K562 (cell line): ENCODE results near the gene KCNK18. TPM values are rescaled to one million over a fixed set of nuclear protein-coding genes. Genes with fewer than 3 reads are reported as not detected.

ENCODE experiments used
- ATAC-seq: fragments of 200-7000 bp; cut with Tn5 transposase; 3 replicates; pipeline ENCODE4 v1.9.1; 2020; ENCODE audit warnings: moderate library complexity
- BruUV-seq: library from RNA; stranded (reverse); fragments of 400-500 nt; replicated peaks from 2 replicates; lab custom pipeline; 2021; lab: Mats Ljungman, UMichigan
- CTCF ChIA-PET: fragments of 300-600 bp; formaldehyde crosslinking; extraction: SDS; loops from one replicate; lab custom pipeline; 2021; ENCODE audit warnings: low intra/inter-chr PET ratio; lab: Yijun Ruan, JAX
- POLR2A ChIA-PET: fragments of 300-600, 350-650 bp; sonication (Branson Sonifier 250); formaldehyde crosslinking; extraction: SDS; loops from one replicate; lab custom pipeline; 2021; ENCODE audit warnings: antibody characterized with exemption, inconsistent platforms; lab: Yijun Ruan, JAX
- DNase-seq, 4 experiments: peaks; one replicate each; pipeline versions ENCODE4 v3.0.0 to v3.0.0-alpha.2; 2011 to 2018; ENCODE audit warnings: low spot score in 3 of 4, mixed read lengths in 3 of 4; ENCODE audit errors: extremely low read depth in 1 of 4
- FAIRE-seq: peaks from 2 replicates; lab custom pipeline; 2011; peaks lifted over from hg19 to GRCh38; lab: Jason Lieb, UNC
- H2AFZ ChIP-seq: 2 replicates; pipeline ENCODE4 v1.6.0; 2011; ENCODE audit warnings: low read depth, low read length, control low read depth, inconsistent platforms
- H3K27ac ChIP-seq: fragments of 200-600 bp; 3 replicates; pipeline ENCODE4 v1.8.0; 2011; ENCODE audit warnings: low read depth, mild to moderate bottlenecking, control low read depth, inconsistent platforms, low read length, moderate library complexity, mixed read lengths; ENCODE audit errors: extremely low read depth
- H3K27me3 ChIP-seq, 2 experiments: fragments of 300-600 bp in 1 of 2; 2 replicates in 1 of 2; 3 replicates in 1 of 2; pipeline versions ENCODE4 v1.6.0 to v1.8.0; 2011; ENCODE audit warnings: inconsistent platforms in 2 of 2, low read length in 2 of 2, mild to moderate bottlenecking in 1 of 2, mixed read lengths in 1 of 2, moderate library complexity in 1 of 2; ENCODE audit not compliant: control insufficient read depth in 2 of 2, insufficient read depth in 2 of 2
- H3K36me3 ChIP-seq: fragments of 300-600 bp; 3 replicates; pipeline ENCODE4 v1.8.0; 2011; ENCODE audit warnings: mild to moderate bottlenecking, low read length, inconsistent platforms; ENCODE audit not compliant: control insufficient read depth, insufficient read depth
- H3K4me1 ChIP-seq, 2 experiments: fragments of 200-600 bp in 1 of 2; replicated peaks in 1 of 2; 2 replicates in 1 of 2; 3 replicates in 1 of 2; pipeline versions ENCODE4 v1.5.1 to v1.8.0; 2011; ENCODE audit warnings: inconsistent platforms in 2 of 2, low read length in 2 of 2, mild to moderate bottlenecking in 1 of 2, mixed read lengths in 1 of 2, moderate library complexity in 1 of 2; ENCODE audit not compliant: control insufficient read depth in 2 of 2, insufficient read depth in 2 of 2
- H3K4me2 ChIP-seq: 2 replicates; pipeline ENCODE4 v1.6.1; 2011; ENCODE audit warnings: low read length, control low read depth, inconsistent platforms, mixed read lengths; ENCODE audit not compliant: insufficient read depth
- H3K4me3 ChIP-seq: fragments of 200-600 bp; sonication (generic), shearing (Covaris generic); 2 replicates; pipeline ENCODE4 v1.5.1; 2016; ENCODE audit warnings: control low read depth, inconsistent platforms
- H3K79me2 ChIP-seq: fragments of 200-600 bp; 3 replicates; pipeline ENCODE4 v1.8.0; 2011; ENCODE audit warnings: low read length, inconsistent platforms; ENCODE audit not compliant: control insufficient read depth, insufficient read depth
- H3K9ac ChIP-seq, 2 experiments: 2 replicates each; pipeline versions ENCODE4 v1.6.0 to v1.6.1; 2011; ENCODE audit warnings: low read depth in 2 of 2, low read length in 2 of 2, control low read depth in 1 of 2, inconsistent platforms in 1 of 2, mild to moderate bottlenecking in 1 of 2, mixed read lengths in 1 of 2; ENCODE audit not compliant: insufficient read depth in 1 of 2
- H3K9me1 ChIP-seq: one replicate; pipeline ENCODE4 v1.6.0; 2011; ENCODE audit warnings: inconsistent platforms, mild to moderate bottlenecking, low read length, moderate library complexity; ENCODE audit not compliant: control insufficient read depth, insufficient read depth
- H3K9me3 ChIP-seq: replicated peaks from 2 replicates; pipeline ENCODE4 v1.5.1; 2011; ENCODE audit warnings: low read depth, low read length, inconsistent platforms; ENCODE audit not compliant: control insufficient read depth, insufficient read depth
- H4K20me1 ChIP-seq: replicated peaks from 2 replicates; pipeline ENCODE4 v1.6.1; 2011; ENCODE audit warnings: low read length, inconsistent platforms, mixed read lengths; ENCODE audit not compliant: control insufficient read depth, insufficient read depth
- CEBPB ChIP-seq: fragments of 450-650 bp; IDR thresholded peaks from 2 replicates; pipeline ENCODE4 v1.6.1; 2016; ENCODE audit warnings: missing genetic modification characterization, missing compliant biosample characterization
- HNRNPUL1 ChIP-seq: fragments of 200-400 bp; formaldehyde crosslinking; IDR thresholded peaks from 2 replicates; pipeline ENCODE4 v1.6.1; 2017; ENCODE audit warnings: low read length
- KHSRP ChIP-seq: fragments of 450-650 bp; IDR thresholded peaks from 2 replicates; pipeline ENCODE4 v1.6.1; 2017
- LEF1 ChIP-seq: fragments of 450-650 bp; IDR thresholded peaks from 2 replicates; pipeline ENCODE4 v1.6.1; 2016; ENCODE audit warnings: mild to moderate bottlenecking
- NEUROD1 ChIP-seq: fragments of 150-350 bp; IDR thresholded peaks from 2 replicates; pipeline ENCODE4 v1.6.1; 2014; ENCODE audit warnings: borderline replicate concordance, low read length, low read depth; ENCODE audit not compliant: partially characterized antibody
- NR3C1 ChIP-seq: sonication (generic); formaldehyde crosslinking; IDR thresholded peaks from 2 replicates; pipeline ENCODE4 v1.8.1; 2022; ENCODE audit warnings: missing genetic modification reagents
- POLR3A ChIP-seq: IDR thresholded peaks from 2 replicates; pipeline ENCODE4 v1.6.1; 2011; ENCODE audit warnings: borderline replicate concordance, mild to moderate bottlenecking, moderate library complexity; ENCODE audit not compliant: insufficient read length, insufficient read depth; ENCODE audit errors: extremely low read depth
- RNF2 ChIP-seq: sonication (generic); IDR thresholded peaks from 2 replicates; pipeline ENCODE4 v1.6.1; 2016
- SAFB2 ChIP-seq: fragments of 200-400 bp; formaldehyde crosslinking; IDR thresholded peaks from 2 replicates; pipeline ENCODE4 v1.6.1; 2018; ENCODE audit warnings: borderline replicate concordance, low read length, low read depth, moderate library complexity; ENCODE audit not compliant: severe bottlenecking
- ZNF232 ChIP-seq: sonication (generic); formaldehyde crosslinking; IDR thresholded peaks from 2 replicates; pipeline ENCODE4 v1.8.0; 2022; ENCODE audit warnings: mild to moderate bottlenecking, missing genetic modification reagents
- ZNF76 ChIP-seq: fragments of 250-450 bp; sonication (Bioruptor Pico); IDR thresholded peaks from 2 replicates; pipeline ENCODE4 v1.4.0; 2020; ENCODE audit warnings: mild to moderate bottlenecking, moderate library complexity, borderline replicate concordance
- WGBS: fragments of 100-300 bp; shearing (Covaris generic); methylation state at CpG from one replicate; pipeline ENCODE4 v1.1.6; 2016; ENCODE audit warnings: low coverage, mixed read lengths; ENCODE audit not compliant: insufficient coverage; ENCODE audit errors: missing lambda C conversion rate; 5-methylcytosine and 5-hydroxymethylcytosine counted together
- in situ Hi-C: fragments of 300-500 bp; cut with MboI; formaldehyde crosslinking; loops from 4 replicates; pipeline ENCODE4 v1.15.0; 2018; ENCODE audit warnings: inconsistent platforms, mixed read lengths
- intact Hi-C: fragments of 100-400 bp; cut with micrococcal nuclease; formaldehyde crosslinking; loops from 2 replicates; pipeline ENCODE4 v1.14.2; 2022
- polyA plus RNA-seq, 8 experiments: library from polyadenylated mRNA; depleted of rRNA in 4 of 8; stranded (reverse) in 5 of 8; unstranded in 3 of 8; fragments of >200 nt; fragmentation: Nextera tagmentation in 2 of 8; fragmentation: Illumina TruSeq in 1 of 8; extraction: Ambion mirVana in 2 of 8; extraction: Trizol in 1 of 8; gene quantifications; 2 replicates each; pipeline versions ENCODE4 v1.2.1 to v1.2.3, GENCODE V29; 2011 to 2014; ENCODE audit warnings: inconsistent platforms in 1 of 8, missing spikeins in 1 of 8
- total RNA-seq, 7 experiments: library from RNA; depleted of rRNA in 6 of 7; stranded (reverse); fragments of >200 nt in 6 of 7; fragmentation: Illumina TruSeq in 2 of 7; extraction: Trizol in 2 of 7; gene quantifications; 2 replicates each; pipeline versions ENCODE4 v1.2.1 to v1.2.3, GENCODE V29; 2011 to 2021; ENCODE audit warnings: low replicate concordance in 1 of 7
- TF ChIP-seq, protein P1 (sequence below): fragments of 450-650 bp; IDR thresholded peaks from 2 replicates; pipeline ENCODE4 v1.6.1; 2018; ENCODE audit warnings: mild to moderate bottlenecking, low read depth; ENCODE audit not compliant: partially characterized antibody
- TF ChIP-seq, protein P2 (sequence below): fragments of 450-650 bp; formaldehyde crosslinking; IDR thresholded peaks from 2 replicates; pipeline ENCODE4 v1.4.0; 2022; ENCODE audit warnings: missing genetic modification characterization
- TF ChIP-seq, protein P3 (sequence below): fragments of 250-450 bp; sonication (Bioruptor Pico); IDR thresholded peaks from 2 replicates; pipeline ENCODE4 v1.8.0; 2021; ENCODE audit warnings: borderline replicate concordance, mild to moderate bottlenecking, moderate library complexity; ENCODE audit not compliant: poor library complexity, severe bottlenecking

Gene KCNK18
- total and polyA plus RNA-seq, 9 of the 15 experiments (the other 6 are each of a cell fraction or from before 2014, with no cell fraction given), result not detected

DNA sequence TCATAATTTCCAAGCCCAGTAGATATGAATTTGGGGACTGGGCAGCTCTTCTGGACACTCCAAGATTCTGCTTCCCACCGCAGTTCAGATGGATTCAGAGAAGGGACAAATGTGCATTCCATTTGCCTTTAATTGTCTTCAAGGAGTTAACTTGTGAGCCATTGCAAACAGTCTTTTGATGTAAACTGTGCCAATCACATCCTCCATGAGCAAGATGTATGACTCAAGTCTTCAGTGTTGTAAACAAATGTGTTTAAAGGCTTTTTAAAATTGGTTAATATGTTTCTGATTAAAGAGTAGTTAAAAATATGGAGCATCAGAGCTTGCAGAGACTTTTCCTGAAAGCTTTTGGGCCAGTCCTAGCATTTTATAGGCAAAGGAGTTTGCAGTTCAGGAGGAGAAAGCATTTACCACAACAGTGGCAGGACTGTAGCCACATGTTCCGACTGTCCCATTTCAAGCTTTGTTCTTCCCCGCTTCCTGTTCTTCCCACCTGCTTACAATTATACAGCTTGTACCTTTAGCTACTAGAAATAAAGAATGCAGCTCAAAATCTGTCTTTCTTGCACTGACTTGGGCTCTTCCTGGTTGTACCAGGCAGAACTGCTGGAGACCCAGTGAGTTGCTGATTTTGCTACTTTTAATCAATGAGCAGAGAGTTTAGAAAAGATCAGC, 49.8 kb downstream of the KCNK18 start (continued):
- TF ChIP-seq, protein P1, sequence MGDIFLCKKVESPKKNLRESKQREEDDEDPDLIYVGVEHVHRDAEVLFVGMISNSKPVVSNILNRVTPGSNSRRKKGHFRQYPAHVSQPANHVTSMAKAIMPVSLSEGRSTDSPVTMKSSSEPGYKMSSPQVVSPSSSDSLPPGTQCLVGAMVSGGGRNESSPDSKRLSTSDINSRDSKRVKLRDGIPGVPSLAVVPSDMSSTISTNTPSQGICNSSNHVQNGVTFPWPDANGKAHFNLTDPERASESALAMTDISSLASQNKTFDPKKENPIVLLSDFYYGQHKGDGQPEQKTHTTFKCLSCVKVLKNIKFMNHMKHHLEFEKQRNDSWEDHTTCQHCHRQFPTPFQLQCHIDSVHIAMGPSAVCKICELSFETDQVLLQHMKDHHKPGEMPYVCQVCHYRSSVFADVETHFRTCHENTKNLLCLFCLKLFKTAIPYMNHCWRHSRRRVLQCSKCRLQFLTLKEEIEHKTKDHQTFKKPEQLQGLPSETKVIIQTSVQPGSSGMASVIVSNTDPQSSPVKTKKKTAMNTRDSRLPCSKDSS, result no peak
- TF ChIP-seq ZNF76 (no peak), POLR3A (no peak), RNF2 (no peak), ZNF232 (no peak)

DNA sequence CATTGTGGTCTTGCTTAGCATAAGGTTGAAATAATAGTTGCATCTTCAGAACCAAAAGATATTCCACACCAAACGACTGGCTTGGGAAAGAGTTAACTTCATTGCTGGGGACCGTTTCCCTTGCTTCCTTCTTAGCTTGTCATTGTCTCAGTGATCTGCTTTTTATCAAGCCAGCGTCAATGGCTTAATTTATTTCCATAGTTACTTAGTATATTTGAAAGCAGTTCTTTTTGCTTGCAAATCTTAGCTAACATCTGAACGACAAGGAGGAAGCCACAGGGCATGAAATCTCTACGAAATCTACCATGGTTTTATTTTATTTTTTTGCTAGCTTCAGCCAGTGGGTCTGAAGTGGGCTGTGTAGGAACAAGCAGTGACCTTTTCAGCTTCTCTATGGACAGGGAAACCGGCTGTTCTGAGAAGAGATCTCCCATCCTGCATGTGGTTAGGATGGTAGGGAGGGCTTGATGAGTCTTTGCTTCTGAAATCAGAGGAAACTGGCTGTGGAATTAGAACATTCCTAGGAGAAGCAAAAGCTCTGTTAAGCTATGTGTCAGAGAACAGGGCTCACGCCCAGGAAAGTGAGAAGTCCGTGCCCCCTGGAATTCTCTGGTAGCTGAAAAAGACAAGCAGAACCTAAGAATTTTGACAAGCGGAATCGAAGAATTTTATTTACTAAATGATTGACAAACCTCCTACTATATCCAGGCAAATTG, 51.6 kb downstream of the KCNK18 start:
- no peak for DNase-seq
- no peak for FAIRE-seq
- intact Hi-C loops, result no loop called here
- ChIA-PET CTCF (no interaction called here), POLR2A (interaction anchor here (0.6 to 0.7 kb wide), 2 partner anchors 10 to 32 kb away, joined by 3 to 5 read pairs; no protein-coding TSS in a partner anchor)
- no peak overlapping the region for H3K4me3 ChIP-seq
- H3K36me3 ChIP-seq, result no peaks in the 10 kb centered on the region
- no peaks in the 10 kb centered on the region; a peak in 2 of 5 replicates for H3K4me1 ChIP-seq
- H2AFZ ChIP-seq, result no peak overlapping the region
- no peak overlapping the region for H3K27ac ChIP-seq
- no peak overlapping the region for H3K4me2 ChIP-seq
- BruUV-seq, result no TSS peak
- H3K9me1 ChIP-seq, result no peaks in the 10 kb centered on the region
- peaks cover 20 to 38% of the 10 kb centered on the region in 2 experiments for H3K27me3 ChIP-seq
- in situ Hi-C loops, result loop anchor here (25.0 kb wide), 1 partner anchor 188 kb away; no protein-coding TSS in a partner anchor
- H3K9ac ChIP-seq, result no peak overlapping the region
- H3K79me2 ChIP-seq, result no peaks in the 10 kb centered on the region
- H4K20me1 ChIP-seq, result no peaks in the 10 kb centered on the region
- H3K9me3 ChIP-seq, result no peaks in the 10 kb centered on the region
- no peak for ATAC-seq
- WGBS, result 4% methylated on average over 9 of the region's 10 CpGs
- TF ChIP-seq NEUROD1 (no peak), SAFB2 (no peak), LEF1 (no peak), CEBPB (tag) (no peak), HNRNPUL1 (no peak), KHSRP (no peak), NR3C1 (CRISPR knock-in tag) (no peak)
- TF ChIP-seq, protein P2, sequence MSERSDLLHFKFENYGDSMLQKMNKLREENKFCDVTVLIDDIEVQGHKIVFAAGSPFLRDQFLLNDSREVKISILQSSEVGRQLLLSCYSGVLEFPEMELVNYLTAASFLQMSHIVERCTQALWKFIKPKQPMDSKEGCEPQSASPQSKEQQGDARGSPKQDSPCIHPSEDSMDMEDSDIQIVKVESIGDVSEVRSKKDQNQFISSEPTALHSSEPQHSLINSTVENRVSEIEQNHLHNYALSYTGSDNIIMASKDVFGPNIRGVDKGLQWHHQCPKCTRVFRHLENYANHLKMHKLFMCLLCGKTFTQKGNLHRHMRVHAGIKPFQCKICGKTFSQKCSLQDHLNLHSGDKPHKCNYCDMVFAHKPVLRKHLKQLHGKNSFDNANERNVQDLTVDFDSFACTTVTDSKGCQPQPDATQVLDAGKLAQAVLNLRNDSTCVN (CRISPR knock-in tag), result no peak
- TF ChIP-seq, protein P3, sequence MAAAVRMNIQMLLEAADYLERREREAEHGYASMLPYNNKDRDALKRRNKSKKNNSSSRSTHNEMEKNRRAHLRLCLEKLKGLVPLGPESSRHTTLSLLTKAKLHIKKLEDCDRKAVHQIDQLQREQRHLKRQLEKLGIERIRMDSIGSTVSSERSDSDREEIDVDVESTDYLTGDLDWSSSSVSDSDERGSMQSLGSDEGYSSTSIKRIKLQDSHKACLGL (CRISPR knock-in tag), result no peak
